GM12891 (cell line): ENCODE data around the gene NPR2.

Source experiments
- PAX5 ChIP-seq: IDR thresholded peaks from 2 replicates; pipeline ENCODE4 v1.6.1; 2011; ENCODE audit warnings: low read length, moderate library complexity, mild to moderate bottlenecking; ENCODE audit not compliant: insufficient read depth, severe bottlenecking
- POLR2A ChIP-seq: IDR thresholded peaks from 2 replicates; pipeline ENCODE4 v1.6.1; 2011; ENCODE audit warnings: low read depth, low read length, control low read depth
- POLR2AphosphoS5 ChIP-seq: IDR thresholded peaks from 2 replicates; pipeline ENCODE4 v1.6.1; 2011; ENCODE audit warnings: low read depth, low read length, control low read depth
- POU2F2 ChIP-seq: IDR thresholded peaks from 2 replicates; pipeline ENCODE4 v1.6.1; 2011; ENCODE audit warnings: low read depth, mild to moderate bottlenecking, control low read depth, low read length, moderate library complexity
- SPI1 ChIP-seq: IDR thresholded peaks from 2 replicates; pipeline ENCODE4 v1.6.1; 2011; ENCODE audit warnings: low read depth, low read length, control low read depth
- TAF1 ChIP-seq: IDR thresholded peaks from 2 replicates; pipeline ENCODE4 v1.6.1; 2011; ENCODE audit warnings: low read depth, low read length, control low read depth

DNA sequence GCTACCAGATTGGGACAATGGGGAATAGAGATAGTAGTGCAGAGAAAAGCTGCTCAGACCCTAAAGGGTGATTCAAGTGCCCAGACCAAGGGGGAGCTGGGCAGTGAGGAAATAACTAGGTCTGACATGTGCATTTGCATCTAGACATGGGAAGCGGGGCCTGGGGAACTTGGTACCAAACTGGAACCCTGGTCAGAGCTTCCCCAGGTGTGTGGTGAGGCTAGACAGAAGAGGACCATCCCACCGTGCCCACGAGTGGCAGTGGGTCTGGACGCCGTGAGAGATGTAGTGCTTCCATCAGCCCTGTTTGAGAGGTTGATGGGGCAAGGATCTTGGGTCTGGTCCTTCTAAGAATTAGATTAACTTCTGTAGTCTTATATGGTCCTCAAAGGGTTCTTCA lies 45.2 kb downstream of the NPR2 start:
- TF ChIP-seq POLR2AphosphoS5, result no peak
- TF ChIP-seq SPI1, result no peak
- TF ChIP-seq POLR2A, result no peak
- no peak for TF ChIP-seq TAF1
- TF ChIP-seq POU2F2, result no peak
- no peak for TF ChIP-seq PAX5
